GM19467 (cell line): ENCODE results near the gene MED10.

ENCODE experiments used
- ATAC-seq: cut with Tn5 transposase; IDR thresholded peaks from one replicate; pipeline ENCODE4 v1.9.1; 2021; ENCODE audit warnings: mild to moderate bottlenecking, moderate library complexity; ENCODE audit not compliant: unreplicated experiment

Gene MED10

DNA sequence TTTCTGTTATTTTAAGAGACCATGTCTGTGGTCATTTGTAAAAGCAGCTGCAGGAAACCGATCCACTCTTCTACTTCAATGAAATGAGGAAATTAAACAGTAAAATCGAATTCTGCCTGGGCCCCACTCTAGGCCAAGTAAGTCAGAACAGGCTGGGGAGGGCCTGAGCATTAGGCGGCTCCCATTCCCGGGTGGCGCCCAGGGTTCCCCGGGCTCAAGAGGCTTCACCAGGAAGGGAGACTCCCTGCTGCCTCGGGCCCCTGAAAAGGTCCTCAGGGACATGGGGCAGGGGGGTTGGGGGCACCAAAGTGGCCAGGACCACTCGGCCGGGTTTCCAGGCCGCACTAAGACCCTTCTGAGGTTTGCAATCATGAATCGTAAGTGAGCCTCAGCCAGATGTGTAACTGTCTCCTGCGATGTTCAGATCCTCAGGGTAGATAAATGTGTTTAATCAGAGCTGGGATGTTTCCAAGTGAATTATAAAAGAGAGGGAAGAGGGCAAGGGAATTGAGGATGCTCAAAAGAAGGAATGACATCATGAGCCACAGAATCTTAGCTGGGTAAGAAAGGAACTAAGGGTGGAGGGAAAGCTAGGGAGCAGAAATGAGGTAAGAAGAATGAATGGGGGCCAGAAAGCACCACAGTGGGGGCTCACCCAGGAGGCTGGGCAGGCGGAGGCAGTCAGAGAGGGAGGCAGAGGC lies 24.6 kb downstream of the MED10 start:
- no peak for ATAC-seq

DNA sequence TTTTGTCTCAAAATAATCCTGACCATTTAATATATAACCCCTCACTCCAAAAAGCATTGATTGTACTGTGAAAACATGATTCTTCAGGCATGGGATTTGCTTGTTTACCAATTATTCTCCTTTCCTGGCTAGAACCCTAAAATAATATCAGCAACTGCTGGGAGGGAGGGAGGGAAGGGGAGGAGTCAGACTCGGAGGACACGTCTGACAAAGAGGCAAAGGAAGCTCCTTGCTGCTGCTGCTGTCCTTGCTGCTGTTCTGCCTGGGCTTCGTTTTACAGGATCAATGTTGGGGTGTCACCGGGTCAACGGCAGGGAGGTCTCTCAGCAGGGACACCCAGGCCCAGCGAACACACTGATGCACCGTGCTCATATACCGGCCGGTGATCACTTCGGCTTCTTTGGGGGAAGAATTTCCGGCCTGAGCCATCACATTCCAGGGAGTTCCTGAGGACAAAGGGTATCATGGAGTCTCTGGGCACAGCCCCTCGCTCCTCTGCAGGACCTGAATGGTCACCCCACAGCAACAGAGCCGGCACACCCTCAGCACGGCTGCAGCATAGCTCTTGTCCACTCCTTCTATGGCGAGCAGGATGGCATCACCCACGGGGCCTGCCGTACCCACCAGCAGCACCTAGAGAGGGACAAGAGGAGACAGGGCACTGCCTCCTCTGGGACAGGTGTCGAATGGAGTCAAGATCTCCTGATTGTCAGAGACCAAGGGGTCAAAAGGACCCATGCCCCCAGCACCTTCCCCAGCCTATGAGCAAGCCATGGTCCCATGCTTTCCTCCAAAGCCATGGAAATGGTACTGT lies 27.9 kb downstream of the MED10 start:
- no peak for ATAC-seq

DNA sequence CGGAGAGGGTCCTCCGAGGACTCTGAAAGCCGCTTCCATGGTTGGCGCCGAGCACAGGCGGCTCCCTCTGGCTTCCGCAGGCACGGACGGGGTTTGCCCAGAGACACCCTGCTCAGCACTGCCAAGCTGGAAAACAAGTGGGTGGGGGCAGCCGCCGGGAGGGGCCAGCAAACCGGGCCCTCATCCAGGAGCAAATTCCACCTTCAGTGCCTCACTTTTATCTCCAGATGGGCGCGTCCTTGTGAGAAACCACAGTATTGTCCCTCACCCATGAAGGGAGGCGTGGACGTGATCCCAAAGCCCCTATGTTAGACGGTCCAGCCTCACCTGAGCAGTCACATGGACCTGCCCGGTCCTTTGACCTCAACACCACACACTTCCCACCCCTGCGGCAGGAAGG lies 29.0 kb downstream of the MED10 start:
- no peak for ATAC-seq

DNA sequence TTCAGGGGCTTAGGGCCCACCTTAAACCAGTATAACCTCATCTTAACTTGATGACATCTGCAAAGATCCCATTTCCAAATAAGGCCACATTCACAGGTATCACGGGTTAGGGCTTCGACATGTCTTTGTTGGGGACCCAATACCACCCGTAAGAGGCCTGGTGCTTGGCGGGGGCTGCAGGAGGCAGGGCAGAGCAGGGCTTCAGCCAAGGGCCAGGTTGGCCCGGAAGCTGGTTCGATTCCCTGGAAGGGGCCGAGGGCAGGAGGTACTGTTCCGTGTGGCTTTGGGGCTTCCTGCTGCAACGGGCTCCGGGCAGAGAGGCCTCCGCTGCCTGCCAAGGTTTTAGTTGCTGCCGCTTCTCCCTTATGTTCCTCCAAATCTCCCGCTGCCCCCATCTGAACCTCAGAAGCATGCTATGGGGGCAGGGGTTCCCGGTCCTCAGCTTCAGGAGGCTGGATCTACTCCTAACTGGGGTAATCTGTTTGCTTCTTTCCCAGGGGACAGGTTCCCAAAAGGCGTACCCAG lies 29.8 kb downstream of the MED10 start:
- no peak for ATAC-seq

DNA sequence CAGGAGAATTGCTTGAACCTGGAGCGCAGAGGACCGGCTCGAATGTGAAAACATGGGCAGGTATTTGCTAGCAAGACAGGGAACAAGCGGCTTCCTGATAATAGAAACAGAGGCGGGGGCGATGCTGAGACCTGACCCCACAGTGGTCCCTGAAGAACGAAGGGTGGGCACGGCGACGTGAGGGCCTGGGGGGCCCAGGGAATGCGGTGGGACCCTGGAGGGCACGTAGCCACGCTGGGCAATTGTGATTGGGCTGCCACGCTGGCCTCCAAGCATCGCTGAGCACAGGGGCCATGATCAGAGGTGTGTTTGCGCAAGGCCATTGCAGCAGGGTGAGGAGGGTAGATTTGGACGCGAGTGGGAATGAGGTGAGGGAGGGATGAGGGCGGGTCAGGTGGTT lies 30.7 kb downstream of the MED10 start:
- ATAC-seq: no peak

DNA sequence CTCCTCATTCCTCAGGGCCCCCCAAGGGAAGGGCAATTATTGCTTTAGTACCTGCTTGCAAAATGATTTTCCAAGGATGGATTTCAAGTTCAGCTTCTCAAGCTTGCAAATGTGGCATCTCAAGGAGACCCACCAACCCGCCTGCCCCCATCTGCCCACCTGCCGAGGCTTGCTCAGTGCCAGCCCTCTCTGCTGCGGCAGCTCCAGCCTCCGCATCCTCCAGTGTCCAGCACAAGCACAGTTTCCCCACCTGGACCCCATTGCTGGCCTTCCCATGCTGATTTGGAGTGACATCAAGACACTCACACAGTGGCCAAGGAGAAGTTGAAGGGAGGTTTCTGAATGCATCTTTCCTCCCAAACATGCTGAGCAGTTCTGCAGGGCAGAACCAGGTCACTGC lies 31.2 kb downstream of the MED10 start:
- ATAC-seq: no peak

DNA sequence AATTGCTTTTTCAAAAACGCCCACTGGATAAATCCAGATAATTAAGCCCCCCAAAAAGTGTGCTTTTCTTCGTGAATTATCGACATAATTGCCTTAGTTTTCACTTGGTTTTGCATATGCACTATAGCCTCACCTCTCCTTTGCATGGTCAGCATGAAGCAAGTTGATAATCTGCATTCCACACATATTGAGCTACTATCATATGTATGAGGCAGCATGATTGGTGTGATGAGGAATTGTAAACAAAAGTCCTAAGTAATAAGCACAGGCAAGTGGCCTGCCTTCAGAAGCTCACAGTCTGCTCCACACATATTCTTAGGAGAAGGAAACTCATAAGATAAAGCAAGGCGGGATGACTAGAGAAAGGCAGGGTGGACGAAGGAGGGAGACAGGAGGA lies 33.8 kb downstream of the MED10 start:
- ATAC-seq: no peak

DNA sequence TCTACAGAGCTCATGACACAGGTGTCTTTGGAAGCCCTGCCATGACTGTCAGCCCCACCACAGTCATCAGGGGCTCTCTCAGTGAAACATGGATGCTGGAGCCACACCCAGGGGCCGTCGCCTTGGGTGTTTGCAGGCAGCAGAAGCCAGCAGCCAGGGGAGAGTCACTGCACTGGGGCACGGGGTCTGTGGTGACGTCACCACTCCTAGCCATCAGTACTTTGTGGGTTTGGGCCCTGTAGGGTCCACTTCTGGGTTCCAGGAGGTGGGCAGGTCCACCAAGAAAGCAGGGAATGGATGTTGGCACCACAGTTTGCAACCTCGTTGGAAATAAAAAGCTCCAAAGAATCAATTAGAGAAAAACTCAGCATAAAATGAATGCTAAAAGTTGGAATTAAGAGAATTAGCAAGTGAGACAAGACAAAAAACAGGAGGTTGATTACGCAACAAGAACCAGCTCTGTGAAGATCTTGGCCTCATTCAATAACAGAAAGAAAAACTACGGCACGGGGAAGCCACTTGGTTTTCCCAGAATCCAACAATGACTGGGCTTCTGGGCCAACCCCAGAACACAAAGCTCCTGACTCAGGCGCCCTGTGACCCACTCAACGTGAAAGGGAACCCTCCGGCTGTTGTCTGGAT lies 34.3 kb downstream of the MED10 start:
- no peak for ATAC-seq

DNA sequence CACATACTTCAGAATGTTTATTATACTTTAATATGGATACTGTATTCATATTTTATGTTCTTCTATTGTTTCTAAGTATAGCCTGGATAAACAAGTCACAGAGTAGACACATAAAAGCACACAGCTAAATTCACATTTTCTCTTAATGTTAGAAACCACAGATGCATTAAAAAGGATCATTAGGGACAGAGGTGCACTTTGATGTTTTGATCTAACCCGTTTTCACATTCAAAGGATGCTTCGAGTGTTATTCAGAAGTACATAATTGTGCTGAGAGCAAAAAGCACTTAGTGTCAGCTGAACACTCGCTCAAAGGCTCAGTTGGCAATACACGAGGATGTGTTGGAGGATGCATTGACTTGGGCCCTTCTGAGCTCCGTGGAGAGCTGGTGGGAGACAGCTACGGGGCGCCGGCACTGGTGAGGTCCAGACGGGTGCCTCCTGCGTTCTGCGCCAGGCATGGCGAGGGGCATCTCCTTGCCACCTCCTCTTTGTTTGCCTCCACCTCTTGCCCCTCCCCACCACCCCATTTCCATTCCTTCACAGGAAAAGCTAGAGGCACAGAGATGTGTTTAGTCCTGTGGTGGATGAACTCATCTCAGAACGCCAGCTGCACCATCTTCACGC lies 35.5 kb downstream of the MED10 start:
- no peak for ATAC-seq

DNA sequence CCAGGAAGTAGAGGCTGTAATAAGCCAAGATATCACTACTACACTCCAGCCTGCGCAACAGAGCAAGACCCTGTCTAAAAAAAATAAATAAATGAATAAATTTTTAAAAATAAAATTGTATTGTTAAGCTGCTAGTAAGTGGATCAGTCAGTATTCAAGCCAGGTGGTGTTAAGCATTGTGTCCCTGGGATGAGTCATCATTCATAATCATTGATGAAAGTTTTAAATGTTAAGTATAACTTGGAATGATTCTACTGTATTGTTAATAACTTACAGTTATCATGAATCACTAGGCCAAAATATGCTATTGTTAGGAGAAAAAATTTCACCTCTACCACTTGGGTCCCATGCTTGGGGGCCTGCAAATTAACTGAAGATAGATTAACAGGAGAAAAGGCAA lies 38.2 kb downstream of the MED10 start:
- ATAC-seq: no peak

DNA sequence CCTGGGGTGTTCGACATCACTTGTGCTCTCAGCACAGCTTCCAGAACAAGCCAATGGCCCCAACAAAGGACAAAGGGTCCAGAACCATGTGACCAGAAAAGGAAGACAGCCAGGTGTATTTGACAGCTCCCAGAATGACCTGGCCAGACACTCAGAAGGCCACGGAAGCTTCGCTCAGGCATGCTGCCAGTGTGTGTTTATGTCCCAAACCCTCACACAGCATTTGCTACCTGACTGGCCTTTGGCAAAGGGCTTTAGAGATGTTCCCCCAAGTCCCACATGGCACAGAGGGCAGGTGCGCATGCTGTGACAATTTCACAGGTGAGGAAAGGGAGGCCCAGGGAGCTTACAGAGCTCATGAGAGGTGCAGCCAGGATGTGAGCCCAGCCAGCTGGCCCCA lies 39.5 kb downstream of the MED10 start:
- ATAC-seq: no peak

DNA sequence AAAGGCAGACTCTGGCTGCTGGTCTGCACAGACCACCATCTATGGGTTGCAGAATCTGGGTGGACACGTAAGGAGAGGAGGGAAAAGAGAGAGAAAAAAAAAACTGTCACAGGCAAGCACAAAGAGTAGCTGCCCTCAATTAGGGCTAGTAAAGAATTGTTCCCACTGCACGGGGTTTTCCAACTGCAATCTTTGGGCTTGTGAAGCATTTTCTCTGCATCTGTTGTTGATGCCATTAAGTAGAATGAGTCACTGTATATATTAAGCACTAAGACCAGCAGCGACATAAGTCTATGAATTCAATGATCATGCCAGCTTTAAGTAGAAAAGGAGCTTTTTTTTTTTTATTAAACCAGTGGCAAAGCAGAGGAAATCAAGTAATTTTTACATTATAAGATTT lies 40.2 kb downstream of the MED10 start:
- no peak for ATAC-seq

DNA sequence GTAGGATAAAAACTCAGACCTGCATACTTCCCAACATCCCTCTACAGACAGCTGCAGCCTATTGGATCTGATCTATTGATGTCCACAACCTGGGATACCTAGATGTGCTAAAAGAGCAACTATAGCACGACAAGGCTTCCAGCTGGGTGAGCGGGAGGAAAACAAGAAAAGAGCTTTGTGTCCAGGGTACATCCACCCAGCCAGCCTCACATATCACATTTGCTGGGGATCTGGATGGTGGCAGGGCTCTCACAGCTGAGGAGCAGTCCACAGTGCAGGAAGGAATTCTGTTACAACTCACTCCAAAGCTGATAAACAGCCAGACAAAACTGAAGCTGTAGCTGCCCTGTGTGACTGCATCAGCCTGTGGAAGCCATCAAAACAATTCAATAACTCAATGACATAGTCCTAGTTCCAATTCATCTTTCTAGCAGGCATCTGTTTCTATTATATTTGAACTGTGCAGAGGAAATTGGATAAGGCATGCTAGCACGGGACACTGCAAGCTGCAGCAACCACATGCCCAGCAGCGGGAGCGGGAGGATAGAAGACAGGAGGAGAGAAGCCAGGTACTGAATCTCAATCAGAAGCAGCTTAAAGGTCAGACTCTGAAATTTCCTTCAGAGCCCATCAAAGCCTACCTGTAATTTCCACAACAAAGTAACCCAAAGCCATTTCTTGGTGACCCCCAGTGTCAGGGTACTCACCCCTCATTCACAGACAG lies 45.0 kb downstream of the MED10 start:
- ATAC-seq: no peak

DNA sequence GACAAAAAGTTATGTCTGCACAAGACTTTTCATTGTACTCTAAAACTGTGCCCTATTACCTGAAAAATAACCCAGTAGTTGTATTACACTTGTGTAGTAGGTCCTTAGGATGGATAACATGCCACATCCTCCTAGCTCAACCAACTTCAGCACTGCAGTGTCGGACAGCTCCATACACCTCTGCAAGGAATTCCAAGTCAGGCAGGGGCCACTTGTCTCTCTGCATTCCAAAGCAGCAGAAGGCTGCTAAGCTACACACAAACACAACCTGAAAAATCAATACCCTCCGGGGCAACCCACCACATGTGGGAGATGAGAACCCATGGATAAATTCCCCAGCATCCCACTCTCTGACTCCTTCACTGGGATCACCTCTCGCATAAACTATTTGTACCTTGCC lies 50.2 kb downstream of the MED10 start:
- ATAC-seq: no peak

DNA sequence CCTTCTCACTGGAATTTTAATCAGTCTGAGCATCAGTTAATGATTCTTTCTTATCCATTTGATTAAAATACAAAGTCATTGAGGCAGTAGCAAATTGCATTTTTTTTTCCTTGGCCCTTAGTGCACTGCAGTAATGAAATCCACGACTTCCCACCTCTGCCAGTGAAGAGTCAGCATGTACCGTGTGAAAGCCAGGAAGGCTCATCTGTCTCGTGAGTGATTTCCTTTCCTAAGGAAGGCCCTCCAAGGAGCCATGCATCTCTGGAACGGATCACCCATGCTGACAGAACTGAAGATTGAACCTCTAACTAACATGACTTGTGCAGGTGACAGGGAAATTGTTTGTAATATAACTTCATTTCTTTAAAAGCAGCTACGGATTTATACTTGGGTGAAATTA lies 51.6 kb downstream of the MED10 start:
- no peak for ATAC-seq

DNA sequence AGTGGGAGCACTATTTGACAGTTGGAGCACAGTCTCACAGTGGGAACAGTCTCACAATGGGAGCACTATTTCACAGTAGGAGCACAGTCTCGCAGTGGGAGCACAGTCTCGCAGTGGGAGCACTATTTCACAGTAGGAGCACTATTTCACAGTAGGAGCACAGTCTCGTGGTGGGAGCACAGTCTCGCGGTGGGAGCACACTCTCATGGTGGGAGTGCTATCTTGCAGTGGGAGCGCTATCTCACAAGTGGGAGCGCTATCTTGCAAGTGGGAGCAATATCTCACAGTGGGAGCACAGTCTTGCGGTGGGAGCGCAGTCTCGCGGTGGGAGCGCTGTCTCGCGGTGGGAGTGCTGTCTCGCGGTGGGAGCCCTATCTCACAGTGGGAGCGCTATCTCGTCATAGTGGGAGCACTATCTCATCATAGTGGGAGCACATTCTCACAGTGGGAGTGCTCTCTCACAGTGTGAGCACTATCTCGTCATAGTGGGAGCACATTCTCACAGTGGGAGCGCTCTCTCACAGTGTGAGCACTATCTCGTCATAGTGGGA lies 56.1 kb downstream of the MED10 start:
- no peak for ATAC-seq
